ENCODE measurements around the gene NEU2.

The NEU2 gene

GRCh38 chr2:233032551-233033320 lies at the start of gene NEU2:
Gene NEU2, plus strand, starts transcription at chr2:233032672. Its CDS starts 0 bp downstream, at chr2:233032672.
- FAIRE-seq (no peak), DNase-seq (ENCODE audit: insufficient read length, low spot score) (no peak)
- TF ChIP-seq CTCF (IDR thresholded peaks at IDR 0.05; ENCODE audit: insufficient read depth, missing control alignments) = no peak

- no peak for TF ChIP-seq CTCF (IDR thresholded peaks at IDR 0.05; ENCODE audit: insufficient read depth, missing control alignments)
- DNase-seq (ENCODE audit: insufficient read length, low spot score) (no peak), FAIRE-seq (no peak)
Measured at GRCh38 chr2:232982926-232983668, 49.4 kb upstream of the NEU2 start.

- no peak for TF ChIP-seq CTCF (IDR thresholded peaks at IDR 0.05; ENCODE audit: insufficient read depth, missing control alignments)
- no peak for FAIRE-seq
- DNase-seq (ENCODE audit: insufficient read length, low spot score) = no peak
Measured at GRCh38 chr2:232983669-232984140, 48.8 kb upstream of the NEU2 start.

- DNase-seq (ENCODE audit: insufficient read length, low spot score) = no peak
- TF ChIP-seq CTCF (IDR thresholded peaks at IDR 0.05; ENCODE audit: insufficient read depth, missing control alignments) = no peak
- no peak for FAIRE-seq
Measured at GRCh38 chr2:232984451-232985207, 47.8 kb upstream of the NEU2 start.

GRCh38 chr2:232986155-232986554 lies 46.3 kb upstream of the NEU2 start:
- no peak for TF ChIP-seq CTCF (IDR thresholded peaks at IDR 0.05; ENCODE audit: insufficient read depth, missing control alignments)
- DNase-seq (ENCODE audit: insufficient read length, low spot score) (no peak), FAIRE-seq (no peak)

- TF ChIP-seq CTCF (IDR thresholded peaks at IDR 0.05; ENCODE audit: insufficient read depth, missing control alignments) = no peak
- no peak for DNase-seq (ENCODE audit: insufficient read length, low spot score)
- no peak for FAIRE-seq
Measured at GRCh38 chr2:232993231-232993821, 39.1 kb upstream of the NEU2 start.

Data from D721Med (cell line).